ENCODE data around the gene KPRP. TPM values are rescaled to one million over a fixed set of nuclear protein-coding genes. Genes with fewer than 3 reads are reported as not detected.

KPRP gene
- total and polyA plus RNA-seq, 2 donors (not counting 1 experiment from before 2014, with no cell fraction given): 0.33 TPM; not detected in 1

GRCh38 chr1:152811050-152811449 is 53.2 kb downstream of the KPRP start:
- Histone ChIP-seq H2AFZ (ENCODE audit: low read length) (no peak overlapping the region), H4K20me1 (ENCODE audit: control insufficient read depth, extremely low read depth, insufficient read depth, low read length) (no peaks in the 10 kb centered on the region), H3K27me3 (ENCODE audit: control insufficient read depth, insufficient read depth, low read length) (no peaks in the 10 kb centered on the region), H3K4me3 (replicated peaks in 1 of 4; ENCODE audit: control extremely low read depth in 1 of 4, insufficient read depth in 1 of 4, low read depth in 3 of 4, low read length in 4 of 4) (no peak overlapping the region), H3K27ac (ENCODE audit: insufficient read depth, low read length) (no peak overlapping the region), H3K9me3 (ENCODE audit: control insufficient read depth, insufficient read depth, low read depth, low read length) (no peaks in the 10 kb centered on the region), H3K36me3 (ENCODE audit: control insufficient read depth, insufficient read depth, low read length) (no peaks in the 10 kb centered on the region), H3K9ac (ENCODE audit: insufficient read depth, low read length) (no peak overlapping the region), H3K4me2 (ENCODE audit: extremely low read depth, insufficient read depth, low read length) (no peak overlapping the region), H3K4me1 (ENCODE audit: control insufficient read depth, extremely low read depth, insufficient read depth, low read length) (no peaks in the 10 kb centered on the region), H3K79me2 (ENCODE audit: control insufficient read depth, insufficient read depth, low read length) (no peaks in the 10 kb centered on the region)
- TF ChIP-seq CTCF (conservative IDR thresholded peaks at IDR 0.05 in 1 of 2, IDR thresholded peaks at IDR 0.05 in 1 of 2; ENCODE audit: low read depth in 1 of 2, low read length in 2 of 2): no peak
- TF ChIP-seq EZH2 (IDR thresholded peaks at IDR 0.05; ENCODE audit: low read length, missing control alignments): no peak
- DNase-seq (ENCODE audit: low read depth in 2 of 2): no peak

Other genes starting within 250 kb of the KPRP start
- gene LCE5A, start 247.2 kb upstream of the KPRP start, total RNA-seq: not detected in 2 replicates
- not detected in 2 replicates for gene LCE5A, start 247.2 kb upstream of the KPRP start, polyA plus RNA-seq
- not detected in 2 replicates for gene CRCT1, start 243.5 kb upstream of the KPRP start, total RNA-seq
- not detected in 2 replicates for gene CRCT1, start 243.5 kb upstream of the KPRP start, polyA plus RNA-seq
- gene LCE3E, start 191.2 kb upstream of the KPRP start, total RNA-seq: not detected in 2 replicates
- not detected in 2 replicates for gene LCE3E, start 191.2 kb upstream of the KPRP start, polyA plus RNA-seq
- not detected in 2 replicates for gene LCE3D, start 177.5 kb upstream of the KPRP start, total RNA-seq
- not detected in 2 replicates for gene LCE3D, start 177.5 kb upstream of the KPRP start, polyA plus RNA-seq
- not detected in 2 replicates for gene LCE3C, start 157.8 kb upstream of the KPRP start, total RNA-seq
- gene LCE3C, start 157.8 kb upstream of the KPRP start, polyA plus RNA-seq: not detected in 2 replicates
- not detected in 2 replicates for gene LCE3B, start 144.2 kb upstream of the KPRP start, total RNA-seq
- gene LCE3B, start 144.2 kb upstream of the KPRP start, polyA plus RNA-seq: not detected in 2 replicates
- not detected in 2 replicates for gene LCE3A, start 134.9 kb upstream of the KPRP start, total RNA-seq
- not detected in 2 replicates for gene LCE3A, start 134.9 kb upstream of the KPRP start, polyA plus RNA-seq
- not detected in 2 replicates for gene LCE2D, start 94.6 kb upstream of the KPRP start, total RNA-seq
- not detected in 2 replicates for gene LCE2D, start 94.6 kb upstream of the KPRP start, polyA plus RNA-seq
- gene LCE2C, start 82.7 kb upstream of the KPRP start, total RNA-seq: not detected in 2 replicates
- gene LCE2C, start 82.7 kb upstream of the KPRP start, polyA plus RNA-seq: 0.12 and 1.5 TPM in 2 replicates
- gene LCE2B, start 71.9 kb upstream of the KPRP start, total RNA-seq: not detected in 2 replicates
- gene LCE2B, start 71.9 kb upstream of the KPRP start, polyA plus RNA-seq: 0.17 and 0.53 TPM in 2 replicates
- 0.33 TPM in 1 of 2 replicates, not detected in the other for gene LCE2A, start 59.7 kb upstream of the KPRP start, total RNA-seq
- 0.91 and 8.1 TPM in 2 replicates for gene LCE2A, start 59.7 kb upstream of the KPRP start, polyA plus RNA-seq
- not detected in 2 replicates for gene LCE4A, start 49.9 kb upstream of the KPRP start, total RNA-seq
- not detected in 2 replicates for gene LCE4A, start 49.9 kb upstream of the KPRP start, polyA plus RNA-seq
- gene LCE1F, start 17.1 kb downstream of the KPRP start, total RNA-seq: not detected in 2 replicates
- not detected in 2 replicates for gene LCE1F, start 17.1 kb downstream of the KPRP start, polyA plus RNA-seq
- not detected in 2 replicates for gene LCE1E, start 28.2 kb downstream of the KPRP start, total RNA-seq
- gene LCE1E, start 28.2 kb downstream of the KPRP start, polyA plus RNA-seq: 0.08 and 0.14 TPM in 2 replicates
- gene LCE1D, start 38.7 kb downstream of the KPRP start, total RNA-seq: not detected in 2 replicates
- not detected in 2 replicates for gene LCE1D, start 38.7 kb downstream of the KPRP start, polyA plus RNA-seq
- gene LCE1C, start 48.6 kb downstream of the KPRP start, total RNA-seq: not detected in 2 replicates
- gene LCE1C, start 48.6 kb downstream of the KPRP start, polyA plus RNA-seq: not detected in 2 replicates
- not detected in 2 replicates for gene LCE1B, start 53.9 kb downstream of the KPRP start, total RNA-seq
- not detected in 2 replicates for gene LCE1B, start 53.9 kb downstream of the KPRP start, polyA plus RNA-seq
- gene LCE1A, start 69.4 kb downstream of the KPRP start, total RNA-seq: not detected in 2 replicates
- not detected in 2 replicates for gene LCE1A, start 69.4 kb downstream of the KPRP start, polyA plus RNA-seq
- gene LCE6A, start 84.8 kb downstream of the KPRP start, total RNA-seq: not detected in 2 replicates
- not detected in 2 replicates for gene LCE6A, start 84.8 kb downstream of the KPRP start, polyA plus RNA-seq
- not detected in 2 replicates for gene LCE7A, start 102.0 kb downstream of the KPRP start, total RNA-seq
- gene LCE7A, start 102.0 kb downstream of the KPRP start, polyA plus RNA-seq: not detected in 2 replicates
- gene SMCP, start 120.3 kb downstream of the KPRP start, total RNA-seq: 0.17 TPM in 1 of 2 replicates, not detected in the other
- gene SMCP, start 120.3 kb downstream of the KPRP start, polyA plus RNA-seq: 0.12 TPM in 1 of 2 replicates, not detected in the other
- not detected in 2 replicates for gene IVL, start 150.5 kb downstream of the KPRP start, total RNA-seq
- 0.10 and 0.34 TPM in 2 replicates for gene IVL, start 150.5 kb downstream of the KPRP start, polyA plus RNA-seq
- gene SPRR5, start 189.2 kb downstream of the KPRP start, total RNA-seq: not detected in 2 replicates
- gene SPRR5, start 189.2 kb downstream of the KPRP start, polyA plus RNA-seq: not detected in 2 replicates
- not detected in 2 replicates for gene SPRR4, start 212.6 kb downstream of the KPRP start, total RNA-seq
- not detected in 2 replicates for gene SPRR4, start 212.6 kb downstream of the KPRP start, polyA plus RNA-seq
- not detected in 2 replicates for gene SPRR1A, start 226.1 kb downstream of the KPRP start, total RNA-seq
- not detected in 2 replicates for gene SPRR1A, start 226.1 kb downstream of the KPRP start, polyA plus RNA-seq
- not detected in 2 replicates for gene SPRR3, start 243.7 kb downstream of the KPRP start, total RNA-seq
- not detected in 2 replicates for gene SPRR3, start 243.7 kb downstream of the KPRP start, polyA plus RNA-seq